NK-92 treated with Interleukin-12 subunit alpha and Interleukin-12 subunit beta, amount 100 ng/mL, for 24 hours (cell line): ENCODE data around the gene MFAP4.

Experiments used
- DNase-seq: peaks from one replicate; lab custom pipeline; 2025; lab: John Stamatoyannopoulos, UW

MFAP4 gene

GRCh38 chr17:19385521-19385983 lies 1.4 kb downstream of the MFAP4 start:
- DNase-seq, result no peak

- DNase-seq, result no peak
These were observed 2.1 kb downstream of the MFAP4 start for GRCh38 chr17:19384723-19385391.

GRCh38 chr17:19383681-19384470 lies 3.1 kb downstream of the MFAP4 start:
- no peak for DNase-seq

- DNase-seq, result no peak
These were observed 4.2 kb downstream of the MFAP4 start for GRCh38 chr17:19382531-19383444.

GRCh38 chr17:19381741-19382444 lies 5.1 kb downstream of the MFAP4 start:
- DNase-seq, result no peak

GRCh38 chr17:19381361-19381740 lies 5.6 kb downstream of the MFAP4 start:
- DNase-seq, result no peak

GRCh38 chr17:19380481-19381301 lies 6.3 kb downstream of the MFAP4 start:
- no peak for DNase-seq

GRCh38 chr17:19379361-19380065 lies 7.5 kb downstream of the MFAP4 start:
- no peak for DNase-seq

GRCh38 chr17:19378416-19379360 lies 8.3 kb downstream of the MFAP4 start, which contains the start of gene MAPK7:
TSS of gene MAPK7 (plus strand) at chr17:19378498. CDS start at chr17:19378901, 403 bp downstream.
- DNase-seq, result no peak

GRCh38 chr17:19377602-19378415 lies 9.2 kb downstream of the MFAP4 start:
- peak; percentile 92 for DNase-seq

GRCh38 chr17:19376811-19377210 lies 10.2 kb downstream of the MFAP4 start:
- DNase-seq, result no peak

GRCh38 chr17:19375732-19376131 lies 11.3 kb downstream of the MFAP4 start:
- no peak for DNase-seq

GRCh38 chr17:19374136-19374535 lies 12.9 kb downstream of the MFAP4 start:
- no peak for DNase-seq

- DNase-seq, result no peak
These were observed 14.0 kb downstream of the MFAP4 start for GRCh38 chr17:19372866-19373504.

GRCh38 chr17:19372439-19372838 lies 14.6 kb downstream of the MFAP4 start:
- DNase-seq, result no peak

- DNase-seq, result no peak
These were observed 15.0 kb downstream of the MFAP4 start for GRCh38 chr17:19372011-19372370.

- no peak for DNase-seq
These were observed 15.6 kb downstream of the MFAP4 start for GRCh38 chr17:19371259-19372010.
